ENCODE results near the gene RYR2. TPM values are rescaled to one million over a fixed set of nuclear protein-coding genes. Genes with fewer than 3 reads are reported as not detected.

Gene RYR2
- total RNA-seq, 4 donors from 2014 or later = 0.53 to 1.2 (median 0.57) TPM

GRCh38 chr1:237105826-237106225 lies 63.8 kb downstream of the RYR2 start:
- no peak overlapping the region for H3K4me3 ChIP-seq
- H3K27me3 ChIP-seq = no peaks in the 10 kb centered on the region
- H3K36me3 ChIP-seq = no peaks in the 10 kb centered on the region
- no peak for DNase-seq (ENCODE audit: low spot score in 2 of 2)
- H3K9me3 ChIP-seq = no peaks in the 10 kb centered on the region
- TF ChIP-seq EP300 (IDR thresholded peaks at IDR 0.05) = no peak
- TF ChIP-seq, protein P1, sequence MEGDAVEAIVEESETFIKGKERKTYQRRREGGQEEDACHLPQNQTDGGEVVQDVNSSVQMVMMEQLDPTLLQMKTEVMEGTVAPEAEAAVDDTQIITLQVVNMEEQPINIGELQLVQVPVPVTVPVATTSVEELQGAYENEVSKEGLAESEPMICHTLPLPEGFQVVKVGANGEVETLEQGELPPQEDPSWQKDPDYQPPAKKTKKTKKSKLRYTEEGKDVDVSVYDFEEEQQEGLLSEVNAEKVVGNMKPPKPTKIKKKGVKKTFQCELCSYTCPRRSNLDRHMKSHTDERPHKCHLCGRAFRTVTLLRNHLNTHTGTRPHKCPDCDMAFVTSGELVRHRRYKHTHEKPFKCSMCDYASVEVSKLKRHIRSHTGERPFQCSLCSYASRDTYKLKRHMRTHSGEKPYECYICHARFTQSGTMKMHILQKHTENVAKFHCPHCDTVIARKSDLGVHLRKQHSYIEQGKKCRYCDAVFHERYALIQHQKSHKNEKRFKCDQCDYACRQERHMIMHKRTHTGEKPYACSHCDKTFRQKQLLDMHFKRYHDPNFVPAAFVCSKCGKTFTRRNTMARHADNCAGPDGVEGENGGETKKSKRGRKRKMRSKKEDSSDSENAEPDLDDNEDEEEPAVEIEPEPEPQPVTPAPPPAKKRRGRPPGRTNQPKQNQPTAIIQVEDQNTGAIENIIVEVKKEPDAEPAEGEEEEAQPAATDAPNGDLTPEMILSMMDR (IDR thresholded peaks at IDR 0.05) = no peak
- no peak for TF ChIP-seq POLR2A (IDR thresholded peaks at IDR 0.05)
- TF ChIP-seq POLR2AphosphoS5 (IDR thresholded peaks at IDR 0.05) = no peak
- WGBS = 77% methylated on average over 5 of the region's 5 CpGs
- no peak overlapping the region for H3K27ac ChIP-seq
- no peaks in the 10 kb centered on the region for H3K4me1 ChIP-seq

GRCh38 chr1:237108297-237109040 lies 66.5 kb downstream of the RYR2 start:
- 39% methylated on average over 8 of the region's 8 CpGs for WGBS
- no peaks in the 10 kb centered on the region for H3K9me3 ChIP-seq
- H3K36me3 ChIP-seq = no peaks in the 10 kb centered on the region
- TF ChIP-seq POLR2A (IDR thresholded peaks at IDR 0.05) = no peak
- no peak for TF ChIP-seq POLR2AphosphoS5 (IDR thresholded peaks at IDR 0.05)
- no peak for TF ChIP-seq EP300 (IDR thresholded peaks at IDR 0.05)
- TF ChIP-seq, protein P1 (IDR thresholded peaks at IDR 0.05) = no peak
- H3K4me1 ChIP-seq = no peaks in the 10 kb centered on the region
- no peak overlapping the region for H3K27ac ChIP-seq
- H3K27me3 ChIP-seq = no peaks in the 10 kb centered on the region
- H3K4me3 ChIP-seq = no peak overlapping the region
- no peak for DNase-seq (ENCODE audit: low spot score in 2 of 2)

DNA sequence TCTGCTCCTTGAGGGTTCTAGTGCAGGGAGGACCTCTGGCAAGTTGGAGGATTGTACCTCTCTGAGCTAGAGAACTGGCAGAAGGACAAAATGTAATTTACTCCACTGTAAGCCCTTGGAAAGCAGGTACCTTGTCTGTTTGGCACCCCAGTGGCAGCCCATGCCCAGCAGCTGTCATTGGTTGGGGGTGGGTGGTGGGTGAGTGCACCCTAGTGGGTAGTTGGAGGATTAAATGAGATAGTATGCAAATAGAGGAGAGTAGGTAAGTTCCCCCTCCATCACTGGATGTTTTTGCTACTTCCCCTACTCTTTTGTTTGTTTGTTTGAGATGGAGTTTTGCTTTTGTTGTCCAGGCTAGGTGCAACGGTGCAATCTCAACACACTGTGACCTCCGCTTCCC lies 69.8 kb downstream of the RYR2 start:
- H3K27me3 ChIP-seq = no peaks in the 10 kb centered on the region
- WGBS = 75% methylated on average over 2 of the region's 2 CpGs
- no peaks in the 10 kb centered on the region for H3K4me1 ChIP-seq
- DNase-seq (ENCODE audit: low spot score in 2 of 2) = no peak
- no peak overlapping the region for H3K27ac ChIP-seq
- H3K9me3 ChIP-seq = no peaks in the 10 kb centered on the region
- no peak overlapping the region for H3K4me3 ChIP-seq
- TF ChIP-seq EP300 (IDR thresholded peaks at IDR 0.05) = no peak
- TF ChIP-seq POLR2AphosphoS5 (IDR thresholded peaks at IDR 0.05) = no peak
- no peak for TF ChIP-seq POLR2A (IDR thresholded peaks at IDR 0.05)
- TF ChIP-seq, protein P1 (IDR thresholded peaks at IDR 0.05) = no peak
- H3K36me3 ChIP-seq = no peaks in the 10 kb centered on the region

GRCh38 chr1:237112663-237113062 lies 70.7 kb downstream of the RYR2 start:
- TF ChIP-seq POLR2A (IDR thresholded peaks at IDR 0.05) = no peak
- TF ChIP-seq POLR2AphosphoS5 (IDR thresholded peaks at IDR 0.05) = no peak
- TF ChIP-seq, protein P1 (IDR thresholded peaks at IDR 0.05) = no peak
- TF ChIP-seq EP300 (IDR thresholded peaks at IDR 0.05) = no peak
- Histone ChIP-seq H3K4me3 (no peak overlapping the region), H3K36me3 (no peaks in the 10 kb centered on the region), H3K27me3 (no peaks in the 10 kb centered on the region), H3K9me3 (no peaks in the 10 kb centered on the region), H3K27ac (no peak overlapping the region), H3K4me1 (no peaks in the 10 kb centered on the region)
- DNase-seq (ENCODE audit: low spot score in 2 of 2) = no peak
- 49% methylated on average over 4 of the region's 4 CpGs for WGBS

DNA sequence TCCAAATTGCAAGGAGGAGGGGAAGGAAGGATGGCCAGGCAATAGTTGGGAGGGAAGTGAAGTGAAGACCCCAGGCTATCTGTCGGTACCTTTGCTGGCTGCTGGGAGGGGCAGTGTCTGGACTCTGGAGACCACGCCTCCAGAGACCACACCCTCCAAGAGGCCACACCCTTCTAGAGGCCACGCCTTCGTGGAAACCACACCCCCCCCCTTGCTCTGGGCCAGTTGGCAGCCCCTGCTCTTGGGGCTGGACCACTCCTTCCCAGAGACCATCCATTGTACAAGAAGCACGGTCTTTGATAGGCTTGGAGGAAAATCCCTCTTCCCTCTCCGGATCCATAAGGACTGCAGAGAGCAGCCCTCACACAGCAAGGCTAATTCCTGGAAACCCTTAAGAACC lies 73.1 kb downstream of the RYR2 start:
- no peak for DNase-seq (ENCODE audit: low spot score in 2 of 2)
- 58% methylated on average over 5 of the region's 6 CpGs for WGBS
- no peak for TF ChIP-seq POLR2A (IDR thresholded peaks at IDR 0.05)
- no peak for TF ChIP-seq POLR2AphosphoS5 (IDR thresholded peaks at IDR 0.05)
- no peak for TF ChIP-seq EP300 (IDR thresholded peaks at IDR 0.05)
- TF ChIP-seq, protein P1 (IDR thresholded peaks at IDR 0.05) = no peak
- Histone ChIP-seq H3K9me3 (no peaks in the 10 kb centered on the region), H3K4me3 (no peak overlapping the region), H3K27ac (no peak overlapping the region), H3K36me3 (no peaks in the 10 kb centered on the region), H3K4me1 (no peaks in the 10 kb centered on the region), H3K27me3 (no peaks in the 10 kb centered on the region)

Data from suprapubic skin (tissue), 4 donors.